Measurements from ENCODE around the gene TUBB4B.

- no peak for TF ChIP-seq POLR2A (IDR thresholded peaks at IDR 0.05)
- TF ChIP-seq CTCF (IDR thresholded peaks at IDR 0.05) = no peak
Measured at GRCh38 chr9:137273611-137274320, 32.7 kb downstream of the TUBB4B start.

Data from Peyer's patch (tissue), 4 donors.